H1 (cell line): ENCODE results near the gene RGS8. TPM values are rescaled to one million over a fixed set of nuclear protein-coding genes. Genes with fewer than 3 reads are reported as not detected.

Source experiments
- GTF2F1 ChIP-seq: IDR thresholded peaks from 2 replicates; pipeline ENCODE4 v1.6.1; 2012; ENCODE audit warnings: low read depth, low read length, improper control_type of control experiment, borderline replicate concordance
- HDAC6 ChIP-seq: IDR thresholded peaks from one replicate; pipeline ENCODE4 v1.7.1; 2012; ENCODE audit warnings: low read depth, mild to moderate bottlenecking, inconsistent platforms, low read length, moderate library complexity
- JUN ChIP-seq: IDR thresholded peaks from 2 replicates; pipeline ENCODE4 v1.6.1; 2011; ENCODE audit warnings: low read depth, mild to moderate bottlenecking, improper control_type of control experiment, low read length
- RFX5 ChIP-seq: IDR thresholded peaks from 2 replicates; pipeline ENCODE4 v1.6.1; 2011; ENCODE audit warnings: low read depth, low read length, improper control_type of control experiment, borderline replicate concordance
- TAF7 ChIP-seq: optimal IDR thresholded peaks from 2 replicates; pipeline ENCODE3; 2011; ENCODE audit warnings: low read depth, mild to moderate bottlenecking, inconsistent platforms, low read length, moderate library complexity, borderline replicate concordance
- polyA plus RNA-seq, 7 experiments: library from polyadenylated mRNA; depleted of rRNA in 3 of 7; stranded (reverse) in 5 of 7; unstranded in 2 of 7; fragments of >200 nt in 5 of 7; fragments of 200-250 nt in 2 of 7; gene quantifications; 1 replicate in 5 of 7; 2 replicates in 1 of 7; 4 replicates in 1 of 7; pipeline versions ENCODE4 v1.2.1 to v1.2.3, GENCODE V29; 2011 to 2013; ENCODE audit warnings: missing spikeins in 2 of 7, mixed read lengths in 2 of 7
- total RNA-seq: library from RNA; stranded (reverse); fragmentation: NEBNext Ultra II Directional; extraction: Animal tissue kit (Norgen Biotek cat#: 25700); gene quantifications from 2 replicates; pipeline ENCODE4 v1.2.1, GENCODE V29; 2021

RGS8 gene
- total and polyA plus RNA-seq, 2 of the 8 experiments (the other 6 are each of a cell fraction or from before 2014, with no cell fraction given): 0.13 to 0.23 TPM

GRCh38 chr1:182646739-182647138 is 37.6 kb downstream of the RGS8 start (continued):
- no peak for TF ChIP-seq TAF7
- TF ChIP-seq JUN: no peak
- no peak for TF ChIP-seq HDAC6
- no peak for TF ChIP-seq RFX5
- TF ChIP-seq GTF2F1: no peak
